HG02798 (cell line): Measurements from ENCODE around the gene PLVAP.

Source experiments
- ATAC-seq: cut with Tn5 transposase; IDR thresholded peaks from one replicate; pipeline ENCODE4 v1.9.1; 2021; ENCODE audit warnings: mild to moderate bottlenecking; ENCODE audit not compliant: unreplicated experiment, poor library complexity

PLVAP gene, protein sequence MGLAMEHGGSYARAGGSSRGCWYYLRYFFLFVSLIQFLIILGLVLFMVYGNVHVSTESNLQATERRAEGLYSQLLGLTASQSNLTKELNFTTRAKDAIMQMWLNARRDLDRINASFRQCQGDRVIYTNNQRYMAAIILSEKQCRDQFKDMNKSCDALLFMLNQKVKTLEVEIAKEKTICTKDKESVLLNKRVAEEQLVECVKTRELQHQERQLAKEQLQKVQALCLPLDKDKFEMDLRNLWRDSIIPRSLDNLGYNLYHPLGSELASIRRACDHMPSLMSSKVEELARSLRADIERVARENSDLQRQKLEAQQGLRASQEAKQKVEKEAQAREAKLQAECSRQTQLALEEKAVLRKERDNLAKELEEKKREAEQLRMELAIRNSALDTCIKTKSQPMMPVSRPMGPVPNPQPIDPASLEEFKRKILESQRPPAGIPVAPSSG

DNA sequence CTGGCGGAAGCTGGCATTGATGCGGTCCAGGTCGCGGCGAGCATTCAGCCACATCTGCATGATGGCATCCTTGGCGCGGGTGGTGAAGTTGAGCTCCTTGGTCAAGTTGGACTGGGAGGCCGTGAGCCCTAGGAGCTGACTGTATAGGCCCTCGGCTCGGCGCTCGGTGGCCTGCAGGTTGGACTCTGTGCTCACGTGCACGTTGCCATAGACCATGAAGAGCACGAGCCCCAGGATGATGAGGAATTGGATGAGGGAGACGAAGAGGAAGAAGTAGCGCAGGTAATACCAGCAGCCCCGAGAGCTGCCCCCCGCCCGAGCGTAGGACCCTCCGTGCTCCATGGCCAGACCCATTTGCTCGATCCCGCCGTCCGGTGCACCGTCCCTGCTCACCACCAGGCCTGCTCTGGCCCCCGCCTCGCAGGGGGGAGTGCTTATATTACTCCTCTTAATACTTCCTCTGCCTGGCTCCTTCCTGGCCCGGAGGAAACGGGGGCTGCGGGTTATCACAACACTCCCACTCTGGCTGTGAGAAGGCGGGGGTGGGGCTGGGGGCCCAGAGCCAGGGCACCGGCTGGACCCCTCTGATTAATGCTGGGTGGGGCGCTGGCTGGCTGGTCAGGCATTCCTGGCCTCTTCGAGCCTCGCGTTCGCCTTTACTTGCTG, at the start of gene PLVAP:
TSS of gene PLVAP (minus strand) at position 408 of the 666 bp plus-strand sequence. CDS start at position 354, 54 bp downstream.
- ATAC-seq, result no peak

DNA sequence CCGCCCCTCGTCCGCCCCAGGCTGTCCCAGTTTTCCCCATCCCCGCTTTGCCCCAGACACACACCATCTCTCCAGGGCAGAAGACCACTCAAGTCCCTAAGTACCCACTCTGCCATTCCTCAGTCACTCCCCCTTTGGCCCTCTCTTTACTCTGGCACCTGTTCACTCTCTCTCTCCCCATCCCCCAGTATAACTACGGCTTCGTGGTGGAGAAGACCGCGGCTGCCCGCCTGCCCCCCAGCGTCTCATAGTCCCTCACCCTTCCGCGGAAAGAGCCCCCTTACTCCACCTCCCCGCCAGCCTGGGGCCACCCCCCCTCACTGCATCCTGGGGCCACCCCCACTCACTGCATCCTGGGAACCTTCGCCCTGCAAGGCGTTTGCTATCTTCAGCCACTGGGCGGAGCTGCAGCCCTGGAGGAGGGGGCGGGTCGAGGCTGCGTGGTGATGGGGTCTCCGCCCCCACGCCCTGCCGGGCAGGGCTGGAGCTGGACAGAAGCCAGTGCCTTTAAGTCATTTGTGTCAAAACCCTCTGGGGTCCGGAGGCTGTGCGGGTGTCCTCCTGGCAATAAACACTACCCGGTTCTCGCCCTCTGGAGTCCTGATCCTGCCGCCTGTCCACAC, 47.7 kb upstream of the PLVAP start:
- no peak for ATAC-seq

DNA sequence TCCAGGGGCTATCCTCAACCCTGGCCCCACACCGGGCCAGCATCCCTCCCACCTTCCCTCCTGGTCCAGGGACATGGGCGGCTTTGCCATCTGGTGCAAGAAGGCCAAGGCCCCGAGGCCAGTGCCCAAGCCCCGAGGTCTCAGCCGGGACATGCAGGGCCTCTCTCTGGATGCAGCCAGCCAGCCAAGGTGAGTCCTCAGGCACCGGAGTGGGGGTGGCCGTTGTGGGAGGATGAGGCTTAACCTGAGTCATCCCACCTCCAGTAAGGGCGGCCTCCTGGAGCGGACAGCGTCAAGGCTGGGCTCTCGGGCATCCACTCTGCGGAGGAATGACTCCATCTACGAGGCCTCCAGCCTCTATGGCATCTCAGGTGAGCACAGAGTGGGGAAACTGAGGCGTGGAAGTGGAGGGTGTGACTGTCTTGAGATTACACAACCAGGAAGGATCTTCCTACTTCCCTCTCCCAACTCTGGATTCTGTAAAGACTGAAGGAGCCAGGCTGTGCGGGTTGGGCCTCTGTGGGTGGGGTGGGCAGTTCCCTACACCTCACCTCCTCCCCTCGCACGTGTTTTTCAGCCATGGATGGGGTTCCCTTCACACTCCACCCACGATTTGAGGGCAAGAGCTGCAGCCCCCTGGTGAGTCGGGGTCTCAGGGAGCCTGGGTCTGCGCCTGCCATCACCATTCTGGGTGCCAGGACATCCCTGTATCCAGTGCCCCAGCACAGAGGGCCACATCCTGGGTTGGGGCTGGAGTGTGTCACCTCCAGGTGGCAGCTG, 46.5 kb upstream of the PLVAP start:
- no peak for ATAC-seq

DNA sequence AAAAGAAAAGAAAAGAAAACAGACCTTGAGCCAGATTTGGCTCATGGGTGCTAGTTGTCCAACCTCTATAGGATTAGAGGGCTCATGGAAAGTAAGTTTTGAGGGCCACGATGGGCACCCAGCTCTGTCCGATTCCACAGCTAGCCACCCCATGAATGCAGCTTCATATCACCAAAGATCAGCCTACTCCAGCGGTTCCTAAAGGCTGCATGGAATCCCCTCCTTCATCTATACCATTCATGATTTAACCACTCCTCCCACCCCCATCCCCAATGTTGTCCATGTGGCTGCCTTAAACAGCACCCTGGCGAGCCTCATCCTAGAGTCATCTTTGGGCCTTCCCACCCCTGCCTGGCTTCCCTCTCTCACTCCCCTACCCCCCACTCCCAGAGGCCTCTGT, 44.8 kb upstream of the PLVAP start:
- ATAC-seq, result no peak

DNA sequence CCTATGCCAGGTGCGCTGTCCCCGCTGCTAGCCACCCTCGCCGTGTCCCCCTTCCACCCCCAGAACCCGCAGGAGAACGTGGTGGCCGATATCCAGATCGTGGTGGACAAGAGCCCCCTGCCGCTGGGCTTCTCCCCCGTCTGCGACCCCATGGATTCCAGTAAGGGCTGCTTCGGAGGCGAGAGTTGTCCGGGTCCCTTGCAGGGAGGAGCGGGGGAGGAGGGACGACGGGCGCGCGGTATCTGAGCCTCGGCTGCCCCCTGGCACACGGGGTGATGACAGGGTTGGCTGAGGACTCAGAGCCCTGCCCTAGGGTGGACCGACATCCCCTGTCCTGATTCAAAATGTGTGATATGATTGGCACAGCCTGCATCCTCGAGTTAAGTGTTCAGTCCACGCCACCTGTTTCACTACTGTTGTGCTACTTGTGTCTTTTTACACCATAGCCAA, 43.4 kb upstream of the PLVAP start:
- no peak for ATAC-seq

DNA sequence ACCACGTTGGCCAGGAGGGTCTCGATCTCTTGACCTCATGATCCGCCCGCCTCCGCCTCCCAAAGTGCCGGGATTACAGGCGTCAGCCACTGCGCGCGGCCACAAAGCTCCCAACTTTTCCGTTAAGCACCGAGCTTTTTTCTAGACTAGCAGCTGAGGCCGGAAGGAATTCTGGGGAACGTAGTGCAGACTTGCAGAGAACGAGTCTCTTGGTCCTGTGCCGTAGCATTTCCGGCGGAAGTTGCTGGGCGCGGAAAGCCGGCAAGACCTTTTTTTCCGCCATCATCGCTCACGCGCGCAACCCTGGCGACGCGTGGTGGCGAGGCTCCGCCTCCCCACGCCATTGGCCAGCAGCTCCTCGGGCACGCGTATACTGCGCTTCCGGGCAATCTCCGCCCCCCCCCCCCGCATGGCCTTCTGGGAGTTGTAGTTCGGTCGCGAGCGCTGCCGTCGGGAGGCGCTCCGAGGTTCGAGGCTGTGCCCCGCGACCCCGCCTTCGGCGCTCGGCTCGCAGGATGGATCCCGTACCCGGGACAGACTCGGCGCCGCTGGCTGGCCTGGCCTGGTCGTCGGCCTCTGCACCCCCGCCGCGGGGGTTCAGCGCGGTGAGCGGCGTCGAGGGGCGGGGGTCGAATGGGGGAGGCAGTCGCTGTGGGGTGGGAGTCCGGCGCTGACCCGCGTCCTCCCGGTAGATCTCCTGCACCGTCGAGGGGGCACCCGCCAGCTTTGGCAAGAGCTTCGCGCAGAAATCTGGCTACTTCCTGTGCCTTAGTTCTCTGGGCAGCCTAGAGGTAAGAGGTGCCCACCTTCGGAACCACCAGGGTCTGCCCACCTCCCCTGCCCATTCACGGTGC, 42.7 kb upstream of the PLVAP start, which contains the start of gene MVB12A:
TSS of gene MVB12A (plus strand) at position 427 of the 854 bp plus-strand sequence. CDS start at position 516, 89 bp downstream.
- ATAC-seq, result peak; percentile 96

DNA sequence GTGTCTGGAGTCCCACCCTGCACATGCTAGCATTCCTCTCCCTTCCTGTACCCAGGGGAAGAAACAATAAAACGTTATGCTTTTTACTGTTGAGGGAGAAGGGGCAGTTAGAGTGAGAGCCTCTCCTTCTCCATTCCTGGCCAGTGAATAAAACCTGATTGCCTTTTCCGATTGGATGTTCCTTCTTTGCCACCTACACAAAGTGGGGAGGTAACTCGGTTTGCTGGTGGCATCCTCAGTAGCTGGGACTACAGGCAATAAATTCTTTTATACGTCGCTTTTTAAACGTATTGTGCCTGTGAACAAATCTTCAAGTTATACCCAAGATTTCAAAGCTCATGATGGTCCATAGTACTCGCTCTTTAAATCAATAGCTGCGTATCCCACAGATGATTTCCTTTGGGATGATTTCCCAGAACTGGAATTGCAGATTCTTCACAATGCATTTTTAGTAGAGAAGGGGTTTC, 42.0 kb upstream of the PLVAP start:
- no peak for ATAC-seq

DNA sequence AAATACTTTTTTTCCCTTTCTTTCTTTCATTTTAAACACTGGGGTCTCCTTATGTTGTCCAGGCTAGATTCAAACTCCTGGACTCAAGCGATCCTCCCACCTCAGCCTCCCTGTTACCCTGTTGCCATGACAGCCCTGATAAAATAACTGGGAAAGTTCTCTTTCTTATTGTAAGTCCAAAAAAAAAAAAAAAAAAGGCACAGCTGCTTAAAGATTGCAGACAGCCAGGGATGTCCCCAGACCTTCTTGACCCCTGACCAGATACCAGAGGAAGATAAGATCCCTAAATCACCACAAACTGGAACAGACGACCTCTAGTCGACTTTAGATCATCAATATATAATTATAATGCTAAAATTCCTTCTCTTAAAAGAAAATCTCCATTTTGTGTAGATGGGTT, 41.6 kb upstream of the PLVAP start:
- ATAC-seq, result no peak

DNA sequence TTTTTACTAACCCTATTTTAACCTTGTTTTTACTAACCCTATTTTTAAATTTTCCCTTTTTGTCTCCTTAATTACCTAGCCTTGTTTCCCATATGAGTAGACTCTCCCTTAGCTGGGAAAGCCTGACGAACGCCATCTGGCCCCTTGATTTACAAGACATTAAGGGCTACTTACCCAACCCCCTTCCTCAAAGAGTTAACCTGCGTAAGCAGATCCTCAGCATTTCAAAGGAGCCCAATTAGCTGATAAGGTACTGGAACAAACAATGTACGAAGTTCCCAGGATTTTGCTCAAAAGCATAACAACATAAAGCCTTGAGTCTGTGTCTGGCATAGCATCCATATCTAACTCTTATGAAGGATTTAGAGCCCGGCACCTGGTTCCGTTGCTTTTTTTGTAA, 38.0 kb upstream of the PLVAP start:
- ATAC-seq, result no peak

DNA sequence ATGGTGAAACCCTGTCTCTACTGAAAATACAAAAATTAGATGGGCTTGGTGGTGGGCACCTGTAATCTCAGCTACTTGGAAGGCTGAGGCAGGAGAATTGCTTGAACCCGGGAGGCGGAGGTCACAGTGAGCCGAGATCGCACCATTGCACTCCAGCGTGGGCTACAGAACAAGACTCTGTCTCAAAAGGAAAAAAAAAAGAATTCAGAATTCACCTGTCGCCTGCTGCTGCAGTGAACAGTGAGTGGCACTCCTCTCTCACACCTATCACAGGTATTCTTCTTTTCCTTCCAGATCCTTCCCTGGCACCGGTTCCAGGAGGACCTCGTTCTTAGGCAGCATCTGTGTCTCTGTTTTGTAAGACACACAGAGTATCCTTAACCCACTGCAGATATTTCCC, 37.0 kb upstream of the PLVAP start:
- ATAC-seq, result no peak

DNA sequence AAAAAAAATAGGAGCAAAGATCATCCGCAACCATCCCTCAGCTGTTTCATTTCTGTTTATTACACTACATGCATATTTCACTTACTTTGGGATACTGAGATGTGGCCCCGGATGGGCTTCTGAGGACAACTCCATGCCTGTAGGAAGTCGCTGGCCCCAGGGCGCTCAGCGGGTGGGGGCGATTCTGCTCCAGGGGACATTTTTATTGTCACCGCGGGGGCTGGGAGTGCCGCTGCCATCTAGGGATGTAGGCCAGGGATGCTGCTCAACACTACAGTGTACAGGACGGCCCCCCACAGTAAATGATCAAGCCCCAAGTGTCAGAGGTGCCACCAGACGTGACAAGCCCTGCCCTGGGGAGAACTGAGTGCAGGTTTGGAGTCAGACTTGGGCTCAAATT, 34.7 kb upstream of the PLVAP start:
- no peak for ATAC-seq

DNA sequence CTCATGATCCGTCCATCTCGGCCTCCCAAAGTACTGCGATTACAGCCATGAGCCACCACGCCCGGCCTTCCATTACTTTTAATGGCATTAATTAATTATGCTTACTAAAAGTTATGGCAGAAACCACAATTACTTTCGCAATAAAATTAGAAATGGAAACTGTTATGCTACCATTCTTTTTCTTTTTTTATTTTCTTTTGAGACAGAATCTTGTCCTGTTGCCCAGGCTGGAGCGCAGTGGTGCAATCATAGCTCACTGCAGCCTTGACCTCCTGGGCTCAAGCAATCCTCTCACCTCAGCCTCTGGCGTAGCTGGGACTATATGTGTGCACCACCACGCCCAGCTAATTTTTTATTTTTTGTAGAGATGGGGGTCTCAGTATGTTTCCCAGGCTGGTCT, 32.8 kb upstream of the PLVAP start:
- ATAC-seq, result no peak

DNA sequence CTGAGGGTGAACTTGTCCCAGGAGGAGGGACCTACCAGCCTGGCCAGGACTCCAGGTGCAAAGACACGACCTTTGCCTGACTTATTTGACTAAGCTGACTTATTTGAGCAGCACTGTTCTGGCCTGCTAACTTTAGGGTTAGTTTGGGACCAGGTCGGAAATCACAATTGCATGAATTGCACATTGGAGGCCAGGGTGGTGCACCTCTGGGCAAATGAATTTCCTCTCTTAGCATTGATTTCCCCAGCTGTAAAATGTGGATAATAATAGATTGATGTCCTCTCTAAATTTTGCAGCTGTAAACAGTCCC, 29.7 kb upstream of the PLVAP start:
- no peak for ATAC-seq

DNA sequence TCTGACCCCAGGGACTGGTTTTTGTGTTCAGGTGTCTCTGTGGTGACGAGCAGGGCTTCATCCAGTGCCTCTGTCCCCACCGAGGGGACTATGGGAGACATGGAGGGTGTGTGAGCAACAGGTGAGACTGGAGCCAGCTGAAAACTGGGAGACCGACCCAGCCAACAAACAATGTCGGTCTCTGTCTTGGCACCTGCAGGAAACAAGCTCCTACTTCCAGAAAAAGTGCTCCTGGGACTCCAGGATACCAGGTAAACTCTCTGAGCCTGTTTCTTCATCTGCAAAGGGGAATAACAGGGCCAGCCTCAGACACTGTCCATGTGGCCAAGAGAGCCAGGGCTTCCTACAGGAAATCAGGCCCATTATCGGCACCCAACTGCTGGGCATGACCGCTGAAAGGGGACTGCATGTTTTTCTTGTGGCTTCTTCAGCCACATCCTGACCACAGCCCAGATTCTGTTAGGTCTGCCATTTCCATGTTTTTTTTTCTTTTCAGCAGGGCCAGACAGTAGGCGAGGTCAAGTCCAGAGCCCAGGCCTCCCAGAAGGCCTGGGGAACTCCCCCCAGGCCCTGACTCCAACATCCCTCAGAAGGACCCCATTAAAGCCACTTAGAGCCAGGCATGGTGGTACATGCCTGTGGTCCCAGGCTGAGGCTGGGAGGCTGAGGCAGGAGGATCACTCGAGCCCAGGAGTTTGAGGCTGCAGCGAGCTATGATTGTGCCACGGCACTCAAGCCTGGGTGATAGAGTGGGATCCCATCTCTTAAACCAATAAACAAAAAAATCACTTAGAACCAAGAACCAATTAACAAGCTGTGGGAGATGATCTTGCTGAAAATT, 29.1 kb upstream of the PLVAP start:
- ATAC-seq, result no peak

DNA sequence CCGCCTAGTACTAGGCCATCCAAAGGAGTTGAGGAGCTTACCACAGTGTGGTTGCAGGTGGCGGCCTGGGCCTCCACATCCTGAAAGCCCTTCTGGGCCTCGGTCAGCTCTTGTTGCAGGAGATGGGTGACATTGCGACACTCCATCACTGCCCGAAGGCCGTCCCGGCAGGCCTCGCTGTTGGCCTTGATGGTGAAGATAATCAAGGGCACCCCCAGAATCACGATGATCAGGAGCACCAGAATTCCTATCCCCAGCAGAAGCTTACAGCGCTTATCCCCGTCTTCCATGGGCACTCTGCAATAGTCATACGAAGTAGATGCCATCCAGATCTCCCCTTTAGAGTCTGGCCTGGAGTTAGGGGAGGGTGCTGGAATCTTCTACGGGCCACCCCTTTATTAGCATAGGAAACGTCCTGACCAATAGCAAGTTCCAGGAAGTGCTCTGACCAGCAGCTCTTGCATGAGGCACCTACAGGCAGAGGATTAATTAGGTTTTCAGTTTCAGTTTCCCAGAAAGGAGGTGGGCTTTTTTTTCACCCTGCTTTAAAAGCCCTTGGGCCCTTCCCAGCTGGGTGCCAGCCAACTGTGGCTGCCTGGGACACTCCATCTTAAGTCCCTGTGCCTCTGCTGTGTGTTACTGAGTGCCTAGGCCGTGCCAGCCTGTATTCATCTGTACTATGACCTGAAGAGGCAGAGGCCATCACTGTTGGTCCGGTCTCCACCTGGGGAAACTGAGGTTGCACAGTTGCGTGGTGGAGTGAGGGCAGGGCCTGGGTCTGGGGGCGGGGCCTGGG, 28.3 kb upstream of the PLVAP start, which contains the start of gene BST2:
TSS of gene BST2 (minus strand) at position 381 of the 796 bp plus-strand sequence. CDS start at position 326, 55 bp downstream.
- ATAC-seq, result peak; percentile 85

DNA sequence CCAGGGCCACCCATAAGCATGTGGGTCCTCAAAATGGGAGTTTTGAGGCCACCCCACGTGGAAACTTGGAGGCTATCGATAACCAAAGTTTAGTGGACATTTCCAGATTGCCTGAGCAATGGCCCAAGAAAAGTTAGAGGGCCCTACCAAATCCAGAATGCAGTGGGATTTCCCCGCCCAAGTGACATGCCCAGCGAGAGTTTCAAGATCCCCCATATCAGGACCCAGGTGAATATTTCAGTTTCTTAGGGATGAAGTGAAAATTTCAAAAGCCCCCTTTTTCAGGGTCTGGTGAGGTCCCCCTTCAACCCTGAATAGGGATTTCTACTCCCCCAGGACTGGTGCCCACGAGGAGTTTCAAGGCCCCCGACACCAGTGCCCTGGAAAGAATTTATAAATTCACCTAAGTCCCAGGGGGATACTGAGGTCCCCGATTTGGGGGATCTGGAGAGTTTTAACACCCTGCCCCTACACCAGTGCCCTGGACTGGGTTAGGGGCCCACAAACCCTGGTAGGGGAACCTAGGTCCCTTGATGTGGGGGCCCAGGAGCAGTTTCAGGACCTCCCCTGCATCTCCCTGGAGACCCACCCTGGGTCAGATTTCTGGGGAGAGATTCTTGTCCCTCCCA, 27.6 kb upstream of the PLVAP start:
- ATAC-seq, result peak; percentile 1

DNA sequence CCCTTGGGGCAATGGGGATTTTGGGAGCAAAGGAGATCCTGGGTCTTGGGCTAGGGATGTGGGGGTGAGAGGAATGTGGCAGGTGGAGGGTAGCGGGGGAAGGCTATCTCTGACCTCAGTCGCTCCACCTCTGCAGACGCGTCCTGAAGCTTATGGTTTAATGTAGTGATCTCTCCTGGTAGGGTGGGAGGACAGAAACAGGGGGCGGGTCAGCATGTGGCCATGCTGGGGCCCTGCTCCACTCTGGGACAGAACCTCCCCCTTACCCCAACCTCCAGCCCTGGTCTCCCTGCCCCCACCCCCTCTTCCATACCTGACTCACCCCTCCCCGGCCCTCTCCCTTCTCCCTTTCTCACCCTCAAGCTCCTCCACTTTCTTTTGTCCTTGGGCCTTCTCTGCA, 26.9 kb upstream of the PLVAP start:
- no peak for ATAC-seq
